Measurements from ENCODE around the gene PPP1R9A.

Gene PPP1R9A

GRCh38 chr7:95213148-95213547, 305.8 kb downstream of the PPP1R9A start:
- H3K27ac ChIP-seq (ENCODE audit: poor library complexity, severe bottlenecking): no peak overlapping the region
- DNase-seq (ENCODE audit: low spot score) (no peak), ATAC-seq (ENCODE audit: low read depth) (no peak)

GRCh38 chr7:95213809-95214492, 306.6 kb downstream of the PPP1R9A start:
- DNase-seq (ENCODE audit: low spot score): no peak
- Histone ChIP-seq H3K27ac (ENCODE audit: poor library complexity, severe bottlenecking) (no peak overlapping the region), H3K36me3 (ENCODE audit: low read depth) (no peaks in the 10 kb centered on the region), H3K27me3 (ENCODE audit: insufficient read depth, poor library complexity, severe bottlenecking) (no peaks in the 10 kb centered on the region), H3K4me3 (ENCODE audit: severe bottlenecking) (no peak overlapping the region), H3K4me1 (ENCODE audit: insufficient read depth, poor library complexity, severe bottlenecking) (no peaks in the 10 kb centered on the region), H3K9me3 (ENCODE audit: severe bottlenecking) (no peaks in the 10 kb centered on the region)
- ATAC-seq (ENCODE audit: low read depth): no peak
- TF ChIP-seq, protein P1, sequence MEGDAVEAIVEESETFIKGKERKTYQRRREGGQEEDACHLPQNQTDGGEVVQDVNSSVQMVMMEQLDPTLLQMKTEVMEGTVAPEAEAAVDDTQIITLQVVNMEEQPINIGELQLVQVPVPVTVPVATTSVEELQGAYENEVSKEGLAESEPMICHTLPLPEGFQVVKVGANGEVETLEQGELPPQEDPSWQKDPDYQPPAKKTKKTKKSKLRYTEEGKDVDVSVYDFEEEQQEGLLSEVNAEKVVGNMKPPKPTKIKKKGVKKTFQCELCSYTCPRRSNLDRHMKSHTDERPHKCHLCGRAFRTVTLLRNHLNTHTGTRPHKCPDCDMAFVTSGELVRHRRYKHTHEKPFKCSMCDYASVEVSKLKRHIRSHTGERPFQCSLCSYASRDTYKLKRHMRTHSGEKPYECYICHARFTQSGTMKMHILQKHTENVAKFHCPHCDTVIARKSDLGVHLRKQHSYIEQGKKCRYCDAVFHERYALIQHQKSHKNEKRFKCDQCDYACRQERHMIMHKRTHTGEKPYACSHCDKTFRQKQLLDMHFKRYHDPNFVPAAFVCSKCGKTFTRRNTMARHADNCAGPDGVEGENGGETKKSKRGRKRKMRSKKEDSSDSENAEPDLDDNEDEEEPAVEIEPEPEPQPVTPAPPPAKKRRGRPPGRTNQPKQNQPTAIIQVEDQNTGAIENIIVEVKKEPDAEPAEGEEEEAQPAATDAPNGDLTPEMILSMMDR (IDR thresholded peaks at IDR 0.05; ENCODE audit: poor library complexity, severe bottlenecking): no peak

More at GRCh38 chr7:95213148-95213547, 305.8 kb downstream of the PPP1R9A start:
- TF ChIP-seq, protein P1 (IDR thresholded peaks at IDR 0.05; ENCODE audit: poor library complexity, severe bottlenecking): no peak
- Histone ChIP-seq H3K4me1 (ENCODE audit: insufficient read depth, poor library complexity, severe bottlenecking) (no peaks in the 10 kb centered on the region), H3K27me3 (ENCODE audit: insufficient read depth, poor library complexity, severe bottlenecking) (no peaks in the 10 kb centered on the region), H3K36me3 (ENCODE audit: low read depth) (no peaks in the 10 kb centered on the region), H3K9me3 (ENCODE audit: severe bottlenecking) (no peaks in the 10 kb centered on the region), H3K4me3 (ENCODE audit: severe bottlenecking) (no peak overlapping the region)

- no peak overlapping the region for H3K4me3 ChIP-seq (ENCODE audit: severe bottlenecking)
- H3K27ac ChIP-seq (ENCODE audit: poor library complexity, severe bottlenecking): no peak overlapping the region
- no peak for DNase-seq (ENCODE audit: low spot score)
- TF ChIP-seq, protein P1 (IDR thresholded peaks at IDR 0.05; ENCODE audit: poor library complexity, severe bottlenecking): no peak
- no peak for ATAC-seq (ENCODE audit: low read depth)
- H3K9me3 ChIP-seq (ENCODE audit: severe bottlenecking): no peaks in the 10 kb centered on the region
- H3K27me3 ChIP-seq (ENCODE audit: insufficient read depth, poor library complexity, severe bottlenecking): peaks cover 4% of the 10 kb centered on the region
- H3K36me3 ChIP-seq (ENCODE audit: low read depth): no peaks in the 10 kb centered on the region
- H3K4me1 ChIP-seq (ENCODE audit: insufficient read depth, poor library complexity, severe bottlenecking): no peaks in the 10 kb centered on the region
These were observed 312.3 kb downstream of the PPP1R9A start for GRCh38 chr7:95219721-95220120.

DNA sequence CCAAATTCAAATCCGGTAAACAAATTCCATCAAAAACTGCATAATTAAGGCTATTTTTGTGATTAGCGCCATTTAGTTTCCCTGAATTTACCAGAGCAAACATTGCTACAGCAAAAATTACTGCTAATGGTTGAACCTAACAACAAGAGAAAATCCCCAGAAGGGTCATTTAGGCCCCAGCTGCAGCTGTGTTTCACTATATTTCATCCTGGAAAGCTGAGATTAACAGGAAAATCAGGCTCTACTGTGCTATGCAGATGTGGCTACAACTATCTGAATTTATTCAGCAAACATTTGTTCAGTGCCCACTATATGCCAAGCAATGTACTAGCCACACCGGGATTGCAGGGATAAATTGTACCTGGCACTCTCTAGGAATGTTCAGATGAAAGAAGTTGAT, 312.9 kb downstream of the PPP1R9A start:
- no peaks in the 10 kb centered on the region for H3K4me1 ChIP-seq (ENCODE audit: insufficient read depth, poor library complexity, severe bottlenecking)
- H3K27ac ChIP-seq (ENCODE audit: poor library complexity, severe bottlenecking): no peak overlapping the region
- no peak overlapping the region for H3K4me3 ChIP-seq (ENCODE audit: severe bottlenecking)
- H3K9me3 ChIP-seq (ENCODE audit: severe bottlenecking): no peaks in the 10 kb centered on the region
- H3K36me3 ChIP-seq (ENCODE audit: low read depth): no peaks in the 10 kb centered on the region
- H3K27me3 ChIP-seq (ENCODE audit: insufficient read depth, poor library complexity, severe bottlenecking): peaks cover 4% of the 10 kb centered on the region
- TF ChIP-seq, protein P1 (IDR thresholded peaks at IDR 0.05; ENCODE audit: poor library complexity, severe bottlenecking): no peak
- DNase-seq (ENCODE audit: low spot score) (no peak), ATAC-seq (ENCODE audit: low read depth) (no peak)

- TF ChIP-seq, protein P1 (IDR thresholded peaks at IDR 0.05; ENCODE audit: poor library complexity, severe bottlenecking): no peak
- DNase-seq (ENCODE audit: low spot score): no peak
- no peaks in the 10 kb centered on the region for H3K36me3 ChIP-seq (ENCODE audit: low read depth)
- H3K27ac ChIP-seq (ENCODE audit: poor library complexity, severe bottlenecking): no peak overlapping the region
- H3K4me3 ChIP-seq (ENCODE audit: severe bottlenecking): no peak overlapping the region
- H3K9me3 ChIP-seq (ENCODE audit: severe bottlenecking): no peaks in the 10 kb centered on the region
- H3K27me3 ChIP-seq (ENCODE audit: insufficient read depth, poor library complexity, severe bottlenecking): peaks cover 4% of the 10 kb centered on the region
- H3K4me1 ChIP-seq (ENCODE audit: insufficient read depth, poor library complexity, severe bottlenecking): no peaks in the 10 kb centered on the region
- no peak for ATAC-seq (ENCODE audit: low read depth)
These were observed 317.9 kb downstream of the PPP1R9A start for GRCh38 chr7:95225301-95225700.

Data from RWPE2 (cell line).